HepG2 (cell line): ENCODE measurements around the gene HACE1. TPM values are rescaled to one million over a fixed set of nuclear protein-coding genes. Genes with fewer than 3 reads are reported as not detected.

Experiments used
- ATAC-seq: fragments of 200-7000 bp; cut with Tn5 transposase; 3 replicates; pipeline ENCODE4 v1.9.1; 2020; ENCODE audit warnings: mild to moderate bottlenecking, moderate library complexity
- BruUV-seq: library from RNA; stranded (reverse); fragments of 400-500 nt; replicated peaks from 2 replicates; lab custom pipeline; 2021; lab: Mats Ljungman, UMichigan
- CTCF ChIA-PET: fragments of 300-600 bp; formaldehyde crosslinking; extraction: SDS; loops from one replicate; lab custom pipeline; 2021; ENCODE audit warnings: low total read pairs, inconsistent platforms, low intra/inter-chr PET ratio; lab: Yijun Ruan, JAX
- POLR2A ChIA-PET: fragments of 350-600 bp; sonication (Branson Sonifier 250); formaldehyde crosslinking; loops from one replicate; lab custom pipeline; 2020; ENCODE audit warnings: antibody characterized with exemption, inconsistent platforms; lab: Yijun Ruan, JAX
- DNase-seq: peaks from one replicate; pipeline ENCODE4 v3.0.0-alpha.2; 2015; ENCODE audit warnings: low spot score
- FAIRE-seq: peaks from 3 replicates; lab custom pipeline; 2011; peaks lifted over from hg19 to GRCh38; lab: Jason Lieb, UNC
- H2AFZ ChIP-seq: one replicate; pipeline ENCODE4 v1.6.1; 2011; ENCODE audit warnings: low read length, inconsistent platforms
- H3K27ac ChIP-seq: fragments of 300-600 bp; 3 replicates; pipeline ENCODE4 v1.8.0; 2011; ENCODE audit warnings: mixed run types, mild to moderate bottlenecking, mixed read lengths, low read length, inconsistent platforms; ENCODE audit not compliant: insufficient read depth; ENCODE audit errors: extremely low read length
- H3K27me3 ChIP-seq, 2 experiments: fragments of 200-600 bp in 1 of 2; 2 replicates in 1 of 2; 3 replicates in 1 of 2; pipeline versions ENCODE4 v1.6.0 to v1.8.0; 2011; ENCODE audit warnings: low read length in 2 of 2, mild to moderate bottlenecking in 2 of 2, moderate library complexity in 2 of 2, inconsistent platforms in 1 of 2; ENCODE audit not compliant: insufficient read depth in 2 of 2, control insufficient read depth in 1 of 2
- H3K36me3 ChIP-seq, 2 experiments: fragments of 200-600 bp in 1 of 2; replicated peaks in 1 of 2; 2 replicates in 1 of 2; 3 replicates in 1 of 2; pipeline versions ENCODE4 v1.5.1 to v1.8.0; 2011; ENCODE audit warnings: low read length in 2 of 2, inconsistent platforms in 1 of 2; ENCODE audit not compliant: insufficient read depth in 2 of 2, control insufficient read depth in 1 of 2
- H3K4me1 ChIP-seq: 2 replicates; pipeline ENCODE4 v1.5.1; 2012; ENCODE audit warnings: low read length, inconsistent platforms; ENCODE audit not compliant: insufficient read depth
- H3K4me2 ChIP-seq: 2 replicates; pipeline ENCODE4 v1.6.0; 2011; ENCODE audit warnings: low read depth, low read length, inconsistent platforms
- H3K4me3 ChIP-seq, 3 experiments: fragments of 200-600 bp in 1 of 3; sonication (generic), shearing (Covaris generic) in 1 of 3; replicated peaks in 1 of 3; 2 replicates each; pipeline ENCODE4 v1.5.1; 2011 to 2016; ENCODE audit warnings: low read length in 3 of 3, inconsistent platforms in 2 of 3, low read depth in 2 of 3, mild to moderate bottlenecking in 2 of 3, control low read depth in 1 of 3, mixed read lengths in 1 of 3; ENCODE audit not compliant: insufficient read depth in 1 of 3
- H3K79me2 ChIP-seq: one replicate; pipeline ENCODE4 v1.6.1; 2011; ENCODE audit warnings: low read length, inconsistent platforms; ENCODE audit not compliant: insufficient read depth
- H3K9ac ChIP-seq: 2 replicates; pipeline ENCODE4 v1.6.0; 2011; ENCODE audit warnings: mild to moderate bottlenecking, low read depth, low read length, inconsistent platforms; ENCODE audit not compliant: insufficient read depth
- H3K9me3 ChIP-seq: 2 replicates; pipeline ENCODE4 v1.5.1; 2012; ENCODE audit warnings: mild to moderate bottlenecking, low read length
- H4K20me1 ChIP-seq: 2 replicates; pipeline ENCODE4 v1.6.0; 2011; ENCODE audit warnings: inconsistent platforms, mild to moderate bottlenecking, low read length, moderate library complexity; ENCODE audit not compliant: insufficient read depth
- ARNTL ChIP-seq: sonication (generic); formaldehyde crosslinking; IDR thresholded peaks from 2 replicates; pipeline ENCODE4 v1.4.0; 2020; ENCODE audit warnings: mild to moderate bottlenecking, missing genetic modification reagents
- ATF1 ChIP-seq: IDR thresholded peaks from 2 replicates; pipeline ENCODE4 v1.6.1; 2016; ENCODE audit warnings: mild to moderate bottlenecking, control low read depth
- ATF7-NPFF ChIP-seq: sonication (generic); formaldehyde crosslinking; IDR thresholded peaks from 2 replicates; pipeline ENCODE4 v1.8.1; 2023; ENCODE audit warnings: mild to moderate bottlenecking, low read depth, missing genetic modification reagents, moderate library complexity
- CEBPB ChIP-seq: IDR thresholded peaks from 2 replicates; pipeline ENCODE4 v1.6.1; 2011; ENCODE audit warnings: low read depth, low read length, improper control_type of control experiment, borderline replicate concordance
- FIP1L1 ChIP-seq: fragments of 200-400 bp; formaldehyde crosslinking; IDR thresholded peaks from 2 replicates; pipeline ENCODE4 v1.6.1; 2018; ENCODE audit warnings: low read depth, mild to moderate bottlenecking, low read length, moderate library complexity, borderline replicate concordance; ENCODE audit not compliant: insufficient read depth
- FOSL2 ChIP-seq: sonication (generic); formaldehyde crosslinking; IDR thresholded peaks from 2 replicates; pipeline ENCODE4 v1.4.0; 2020; ENCODE audit warnings: missing genetic modification reagents
- FOXA1 ChIP-seq, 2 experiments: fragments of 450-650 bp in 1 of 2; sonication (generic) in 1 of 2; formaldehyde crosslinking in 1 of 2; IDR thresholded peaks; 2 replicates each; pipeline versions ENCODE4 v1.4.0 to v1.6.1; 2016 to 2020; ENCODE audit warnings: missing genetic modification reagents in 1 of 2
- FOXP1 ChIP-seq, 2 experiments: fragments of 450-650 bp in 1 of 2; IDR thresholded peaks; 2 replicates each; pipeline ENCODE4 v1.6.1; 2017 to 2018; ENCODE audit warnings: antibody characterized with exemption in 1 of 2
- GATAD2A ChIP-seq: IDR thresholded peaks from 2 replicates; pipeline ENCODE4 v1.6.1; 2016
- GTF3A ChIP-seq: sonication (generic); formaldehyde crosslinking; conservative IDR thresholded peaks from 2 replicates; pipeline ENCODE4 v1.4.0; 2020; ENCODE audit warnings: mild to moderate bottlenecking, missing genetic modification reagents
- HMG20B ChIP-seq: conservative IDR thresholded peaks from 2 replicates; pipeline ENCODE4 v1.6.1; 2016; ENCODE audit warnings: missing genetic modification reagents, missing compliant biosample characterization
- IRF2 ChIP-seq: IDR thresholded peaks from 2 replicates; pipeline ENCODE4 v1.6.1; 2018; ENCODE audit warnings: missing genetic modification reagents, missing compliant biosample characterization
- JUND ChIP-seq: sonication (generic); formaldehyde crosslinking; IDR thresholded peaks from 2 replicates; pipeline ENCODE4 v1.8.0; 2022; ENCODE audit warnings: mild to moderate bottlenecking, missing genetic modification reagents
- MTA3 ChIP-seq: sonication (generic); formaldehyde crosslinking; IDR thresholded peaks from 2 replicates; pipeline ENCODE4 v1.4.0; 2020; ENCODE audit warnings: missing genetic modification reagents
- NR1H2 ChIP-seq: sonication (generic); formaldehyde crosslinking; IDR thresholded peaks from 2 replicates; pipeline ENCODE4 v1.8.1; 2022; ENCODE audit warnings: low read depth, missing genetic modification reagents, borderline replicate concordance
- RBFOX2 ChIP-seq: fragments of 200-400 bp; formaldehyde crosslinking; IDR thresholded peaks from 2 replicates; pipeline ENCODE4 v1.6.1; 2017; ENCODE audit warnings: low read depth, mild to moderate bottlenecking, low read length
- RFX5 ChIP-seq: IDR thresholded peaks from 2 replicates; pipeline ENCODE4 v1.6.1; 2011; ENCODE audit warnings: low read depth, low read length, improper control_type of control experiment
- RXRB ChIP-seq: IDR thresholded peaks from 2 replicates; pipeline ENCODE4 v1.6.1; 2016; ENCODE audit warnings: borderline replicate concordance, missing genetic modification reagents, missing compliant biosample characterization
- SYNCRIP ChIP-seq: fragments of 200-400 bp; formaldehyde crosslinking; IDR thresholded peaks from 2 replicates; pipeline ENCODE4 v1.6.1; 2018; ENCODE audit warnings: mild to moderate bottlenecking, low read depth, low read length; ENCODE audit not compliant: insufficient read depth
- TEAD3 ChIP-seq: optimal IDR thresholded peaks from 2 replicates; pipeline ENCODE3; 2016; ENCODE audit warnings: borderline replicate concordance
- TP53 ChIP-seq: sonication (generic); formaldehyde crosslinking; conservative IDR thresholded peaks from 2 replicates; pipeline ENCODE4 v1.4.0; 2020; ENCODE audit warnings: missing genetic modification reagents
- ZBTB21 ChIP-seq: sonication (generic); formaldehyde crosslinking; IDR thresholded peaks from 2 replicates; pipeline ENCODE4 v1.4.0; 2020; ENCODE audit warnings: missing genetic modification reagents
- ZBTB7B ChIP-seq: sonication (generic); formaldehyde crosslinking; IDR thresholded peaks from 2 replicates; pipeline ENCODE4 v1.4.0; 2020; ENCODE audit warnings: missing genetic modification reagents
- ZFP82 ChIP-seq: sonication (generic); formaldehyde crosslinking; IDR thresholded peaks from 2 replicates; pipeline ENCODE4 v1.5.1; 2020; ENCODE audit warnings: mild to moderate bottlenecking, missing genetic modification reagents, borderline replicate concordance
- ZNF274 ChIP-seq: sonication (generic); formaldehyde crosslinking; IDR thresholded peaks from 2 replicates; pipeline ENCODE4 v1.5.1; 2020; ENCODE audit warnings: mild to moderate bottlenecking, missing genetic modification reagents
- ZNF282 ChIP-seq: fragments of 450-650 bp; IDR thresholded peaks from 2 replicates; pipeline ENCODE4 v1.6.1; 2018; ENCODE audit not compliant: partially characterized antibody
- ZNF496 ChIP-seq: sonication (generic); formaldehyde crosslinking; IDR thresholded peaks from 2 replicates; pipeline ENCODE4 v1.8.1; 2023; ENCODE audit warnings: mild to moderate bottlenecking, moderate library complexity, missing genetic modification reagents; ENCODE audit not compliant: insufficient replicate concordance
- ZNF607 ChIP-seq: sonication (generic); formaldehyde crosslinking; IDR thresholded peaks from 2 replicates; pipeline ENCODE4 v1.5.1; 2020; ENCODE audit warnings: missing genetic modification reagents, mild to moderate bottlenecking, borderline replicate concordance
- ZNF614 ChIP-seq: IDR thresholded peaks from 2 replicates; pipeline ENCODE4 v1.6.1; 2018; ENCODE audit warnings: missing biosample characterization, missing genetic modification reagents, inconsistent platforms, borderline replicate concordance
- ZNF619 ChIP-seq: sonication (generic); formaldehyde crosslinking; IDR thresholded peaks from 2 replicates; pipeline ENCODE4 v1.4.0; 2020; ENCODE audit warnings: mild to moderate bottlenecking, missing genetic modification reagents
- ZNF878 ChIP-seq: sonication (generic); formaldehyde crosslinking; IDR thresholded peaks from 2 replicates; pipeline ENCODE4 v1.8.1; 2023; ENCODE audit warnings: mild to moderate bottlenecking, missing genetic modification reagents, moderate library complexity
- WGBS: methylation state at CpG from one replicate; pipeline ENCODE4 v1.1.6; 2017; ENCODE audit warnings: low lambda C conversion rate; 5-methylcytosine and 5-hydroxymethylcytosine counted together
- in situ Hi-C: cut with HindIII; loops from 2 replicates; pipeline ENCODE4 v1.10.0; 2017; ENCODE audit warnings: low pct_unique_long_range_greater_than_20kb; ENCODE audit not compliant: extremely low pct_ligation_motif_present
- intact Hi-C: fragments of 100-400 bp; cut with micrococcal nuclease; formaldehyde crosslinking; loops from one replicate; pipeline ENCODE4 v1.10.0; 2022; ENCODE audit not compliant: unreplicated experiment
- polyA plus RNA-seq, 8 experiments: library from polyadenylated mRNA; depleted of rRNA in 3 of 8; stranded (reverse) in 7 of 8; unstranded in 1 of 8; fragments of >200 nt; fragmentation: Illumina TruSeq in 4 of 8; extraction: Trizol in 4 of 8; gene quantifications; 2 replicates each; pipeline versions ENCODE4 v1.2.1 to v1.2.3, GENCODE V29; 2011 to 2016; ENCODE audit warnings: low read depth in 4 of 8, missing spikeins in 1 of 8, mixed read lengths in 1 of 8; ENCODE audit not compliant: insufficient read depth in 1 of 8
- total RNA-seq, 5 experiments: library from RNA; depleted of rRNA; stranded (reverse); fragments of >200 nt; fragmentation: Illumina TruSeq; extraction: Trizol; gene quantifications; 2 replicates each; pipeline ENCODE4 v1.2.3, GENCODE V29; 2016; ENCODE audit warnings: low read depth in 1 of 5
- TF ChIP-seq, protein P1 (sequence below): sonication (generic); formaldehyde crosslinking; IDR thresholded peaks from 2 replicates; pipeline ENCODE4 v1.4.0; 2020; ENCODE audit warnings: mild to moderate bottlenecking, missing genetic modification reagents

HACE1 gene
- total and polyA plus RNA-seq, 2 of the 13 experiments (the other 11 are each of a cell fraction or from before 2014, with no cell fraction given) = 8.9 to 11.4 TPM

DNA sequence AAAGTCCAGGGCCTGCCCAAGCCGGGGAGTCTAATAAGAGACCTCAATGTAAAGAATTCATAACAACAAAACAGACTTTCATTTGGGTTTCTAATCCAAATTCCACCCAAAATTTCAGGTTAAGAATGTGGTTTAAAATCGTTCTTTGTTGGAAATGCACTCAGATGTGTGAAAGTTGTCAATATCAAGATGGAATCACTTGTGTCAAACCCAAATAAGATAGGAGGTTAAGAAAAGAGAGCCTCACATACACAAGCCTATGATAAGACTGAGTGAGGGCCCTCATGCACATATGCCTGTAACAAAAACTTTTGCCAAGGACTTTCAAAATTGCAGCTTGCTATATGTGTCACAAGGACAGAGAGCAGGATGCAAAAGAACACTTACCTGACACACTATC is 145.7 kb downstream of the HACE1 start:
- ChIA-PET CTCF (no interaction called here), POLR2A (no interaction called here)
- intact Hi-C loops = no loop called here

DNA sequence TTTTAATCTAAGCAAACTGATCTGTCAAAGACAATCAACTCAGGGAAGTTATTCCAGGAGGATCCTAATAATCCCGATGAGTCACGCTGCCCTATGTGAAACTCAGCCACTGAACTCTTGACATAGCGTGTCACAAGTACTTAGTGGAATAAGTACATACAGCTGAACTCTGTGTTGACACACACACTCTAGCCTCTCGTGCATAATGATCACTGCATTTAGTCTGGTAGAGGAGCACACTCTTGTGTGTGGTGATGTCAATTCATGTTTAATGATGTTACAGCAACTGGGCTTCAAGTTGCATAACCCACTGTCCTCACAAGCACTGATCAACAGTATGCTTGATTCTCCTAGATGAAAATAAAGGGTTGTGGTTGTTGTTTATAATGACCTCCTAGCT is 148.3 kb downstream of the HACE1 start:
- CTCF ChIA-PET = no interaction called here
- Histone ChIP-seq H3K4me3 (no peak overlapping the region), H3K4me1 (peaks cover 12% of the 10 kb centered on the region), H3K4me2 (no peak overlapping the region; the same call in 1 of the 2 replicates), H3K79me2 (no peaks in the 10 kb centered on the region), H3K9me3 (no peaks in the 10 kb centered on the region), H3K36me3 (no peaks in the 10 kb centered on the region), H2AFZ (no peak overlapping the region), H4K20me1 (no peaks in the 10 kb centered on the region), H3K27ac (no peak overlapping the region), H3K9ac (no peak overlapping the region), H3K27me3 (no peaks in the 10 kb centered on the region)
- no TSS peak for BruUV-seq
- WGBS = 0% methylated on average over 3 of the region's 4 CpGs
- intact Hi-C loops = no loop called here
- DNase-seq (peak; percentile 80), ATAC-seq (peak; percentile 99), FAIRE-seq (peak; percentile 15)
- in situ Hi-C loops = no loop called here
- POLR2A ChIA-PET = no interaction called here
- TF ChIP-seq CEBPB (peak; percentile 94), RXRB (CRISPR knock-in tag) (peak; percentile 55), JUND (CRISPR knock-in tag) (peak; percentile 21; the same call in 1 of the 2 replicates), FOSL2 (CRISPR knock-in tag) (peak; percentile 92), ATF7-NPFF (CRISPR knock-in tag) (no peak), FOXP1 (IDR thresholded peaks at IDR 0.05) (no peak), FOXP1 (CRISPR knock-in tag; IDR thresholded peaks at IDR 0.05) (peak; percentile 63), ZNF878 (CRISPR knock-in tag) (0 out of 2 replicates have a peak, but pooled peaks have one; percentile 52), TEAD3 (peak; percentile 12), ZBTB21 (CRISPR knock-in tag) (peak; percentile 49; the same call in 1 of the 2 replicates), ZNF607 (CRISPR knock-in tag) (no peak), IRF2 (CRISPR knock-in tag) (peak; percentile 27; the same call in 1 of the 2 replicates), ZNF614 (CRISPR knock-in tag) (0 out of 2 replicates have a peak, but pooled peaks have one; percentile 35), MTA3 (CRISPR knock-in tag) (no peak), GATAD2A (peak; percentile 72)

More for the DNA sequence above, 145.7 kb downstream of the HACE1 start:
- H2AFZ ChIP-seq = no peak overlapping the region
- no peak overlapping the region for H3K4me2 ChIP-seq
- DNase-seq (no peak), FAIRE-seq (no peak), ATAC-seq (no peak)
- H3K27ac ChIP-seq = no peak overlapping the region
- no peaks in the 10 kb centered on the region for H3K79me2 ChIP-seq
- H3K9me3 ChIP-seq = no peaks in the 10 kb centered on the region
- H3K4me1 ChIP-seq = peaks cover 12% of the 10 kb centered on the region
- H3K27me3 ChIP-seq = no peaks in the 10 kb centered on the region
- 53% methylated on average over 2 of the region's 2 CpGs for WGBS
- no peaks in the 10 kb centered on the region for H4K20me1 ChIP-seq
- no peak overlapping the region for H3K4me3 ChIP-seq
- BruUV-seq = no TSS peak
- TF ChIP-seq SYNCRIP = no peak
- TF ChIP-seq GTF3A (CRISPR knock-in tag) = no peak
- no peak for TF ChIP-seq FOSL2 (CRISPR knock-in tag)
- TF ChIP-seq RFX5 = no peak
- TF ChIP-seq, protein P1, sequence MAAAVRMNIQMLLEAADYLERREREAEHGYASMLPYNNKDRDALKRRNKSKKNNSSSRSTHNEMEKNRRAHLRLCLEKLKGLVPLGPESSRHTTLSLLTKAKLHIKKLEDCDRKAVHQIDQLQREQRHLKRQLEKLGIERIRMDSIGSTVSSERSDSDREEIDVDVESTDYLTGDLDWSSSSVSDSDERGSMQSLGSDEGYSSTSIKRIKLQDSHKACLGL = no peak
- TF ChIP-seq ARNTL (CRISPR knock-in tag) = no peak
- TF ChIP-seq TP53 (CRISPR knock-in tag) = no peak
- no peak for TF ChIP-seq ZNF274 (CRISPR knock-in tag)
- TF ChIP-seq RBFOX2 = no peak
- TF ChIP-seq HMG20B (CRISPR knock-in tag) = no peak
- TF ChIP-seq ZBTB7B (CRISPR knock-in tag) = no peak
- TF ChIP-seq NR1H2 (CRISPR knock-in tag) = no peak
- no peak for TF ChIP-seq ZFP82 (CRISPR knock-in tag)
- TF ChIP-seq FIP1L1 = no peak
- no peak for TF ChIP-seq ZNF619 (CRISPR knock-in tag)
- TF ChIP-seq TEAD3 = no peak
- TF ChIP-seq ZNF496 = no peak
- no peak for TF ChIP-seq FOXA1 (IDR thresholded peaks at IDR 0.05)
- TF ChIP-seq FOXA1 (CRISPR knock-in tag; IDR thresholded peaks at IDR 0.05) = no peak
- no peak for TF ChIP-seq ZNF282
- TF ChIP-seq ATF1 (CRISPR knock-in tag) = no peak
- TF ChIP-seq, all 625 proteins: peak for 0
- Histone ChIP-seq H3K36me3 (no peaks in the 10 kb centered on the region), H3K9ac (no peak overlapping the region)
- in situ Hi-C loops = no loop called here
